K562 (cell line): Measurements from ENCODE around the gene IFT22. TPM values are rescaled to one million over a fixed set of nuclear protein-coding genes. Genes with fewer than 3 reads are reported as not detected.

Experiments used
- ATAC-seq: fragments of 200-7000 bp; cut with Tn5 transposase; 3 replicates; pipeline ENCODE4 v1.9.1; 2020; ENCODE audit warnings: moderate library complexity
- BruUV-seq: library from RNA; stranded (reverse); fragments of 400-500 nt; replicated peaks from 2 replicates; lab custom pipeline; 2021; lab: Mats Ljungman, UMichigan
- CTCF ChIA-PET: fragments of 300-600 bp; formaldehyde crosslinking; extraction: SDS; loops from one replicate; lab custom pipeline; 2021; ENCODE audit warnings: low intra/inter-chr PET ratio; lab: Yijun Ruan, JAX
- POLR2A ChIA-PET: fragments of 300-600, 350-650 bp; sonication (Branson Sonifier 250); formaldehyde crosslinking; extraction: SDS; loops from one replicate; lab custom pipeline; 2021; ENCODE audit warnings: antibody characterized with exemption, inconsistent platforms; lab: Yijun Ruan, JAX
- DNase-seq, 4 experiments: peaks; one replicate each; pipeline versions ENCODE4 v3.0.0 to v3.0.0-alpha.2; 2011 to 2018; ENCODE audit warnings: low spot score in 3 of 4, mixed read lengths in 3 of 4; ENCODE audit errors: extremely low read depth in 1 of 4
- FAIRE-seq: peaks from 2 replicates; lab custom pipeline; 2011; peaks lifted over from hg19 to GRCh38; lab: Jason Lieb, UNC
- H2AFZ ChIP-seq: 2 replicates; pipeline ENCODE4 v1.6.0; 2011; ENCODE audit warnings: low read depth, low read length, control low read depth, inconsistent platforms
- H3K27ac ChIP-seq: fragments of 200-600 bp; 3 replicates; pipeline ENCODE4 v1.8.0; 2011; ENCODE audit warnings: low read depth, mild to moderate bottlenecking, control low read depth, inconsistent platforms, low read length, moderate library complexity, mixed read lengths; ENCODE audit errors: extremely low read depth
- H3K27me3 ChIP-seq, 2 experiments: fragments of 300-600 bp in 1 of 2; 2 replicates in 1 of 2; 3 replicates in 1 of 2; pipeline versions ENCODE4 v1.6.0 to v1.8.0; 2011; ENCODE audit warnings: inconsistent platforms in 2 of 2, low read length in 2 of 2, mild to moderate bottlenecking in 1 of 2, mixed read lengths in 1 of 2, moderate library complexity in 1 of 2; ENCODE audit not compliant: control insufficient read depth in 2 of 2, insufficient read depth in 2 of 2
- H3K36me3 ChIP-seq: fragments of 300-600 bp; 3 replicates; pipeline ENCODE4 v1.8.0; 2011; ENCODE audit warnings: mild to moderate bottlenecking, low read length, inconsistent platforms; ENCODE audit not compliant: control insufficient read depth, insufficient read depth
- H3K4me1 ChIP-seq, 2 experiments: fragments of 200-600 bp in 1 of 2; replicated peaks in 1 of 2; 2 replicates in 1 of 2; 3 replicates in 1 of 2; pipeline versions ENCODE4 v1.5.1 to v1.8.0; 2011; ENCODE audit warnings: inconsistent platforms in 2 of 2, low read length in 2 of 2, mild to moderate bottlenecking in 1 of 2, mixed read lengths in 1 of 2, moderate library complexity in 1 of 2; ENCODE audit not compliant: control insufficient read depth in 2 of 2, insufficient read depth in 2 of 2
- H3K4me2 ChIP-seq: 2 replicates; pipeline ENCODE4 v1.6.1; 2011; ENCODE audit warnings: low read length, control low read depth, inconsistent platforms, mixed read lengths; ENCODE audit not compliant: insufficient read depth
- H3K4me3 ChIP-seq: fragments of 200-600 bp; sonication (generic), shearing (Covaris generic); 2 replicates; pipeline ENCODE4 v1.5.1; 2016; ENCODE audit warnings: control low read depth, inconsistent platforms
- H3K79me2 ChIP-seq: fragments of 200-600 bp; 3 replicates; pipeline ENCODE4 v1.8.0; 2011; ENCODE audit warnings: low read length, inconsistent platforms; ENCODE audit not compliant: control insufficient read depth, insufficient read depth
- H3K9ac ChIP-seq, 2 experiments: 2 replicates each; pipeline versions ENCODE4 v1.6.0 to v1.6.1; 2011; ENCODE audit warnings: low read depth in 2 of 2, low read length in 2 of 2, control low read depth in 1 of 2, inconsistent platforms in 1 of 2, mild to moderate bottlenecking in 1 of 2, mixed read lengths in 1 of 2; ENCODE audit not compliant: insufficient read depth in 1 of 2
- H3K9me1 ChIP-seq: one replicate; pipeline ENCODE4 v1.6.0; 2011; ENCODE audit warnings: inconsistent platforms, mild to moderate bottlenecking, low read length, moderate library complexity; ENCODE audit not compliant: control insufficient read depth, insufficient read depth
- H3K9me3 ChIP-seq: replicated peaks from 2 replicates; pipeline ENCODE4 v1.5.1; 2011; ENCODE audit warnings: low read depth, low read length, inconsistent platforms; ENCODE audit not compliant: control insufficient read depth, insufficient read depth
- H4K20me1 ChIP-seq: replicated peaks from 2 replicates; pipeline ENCODE4 v1.6.1; 2011; ENCODE audit warnings: low read length, inconsistent platforms, mixed read lengths; ENCODE audit not compliant: control insufficient read depth, insufficient read depth
- CLOCK ChIP-seq: fragments of 250-450 bp; sonication (Bioruptor Pico); IDR thresholded peaks from 2 replicates; pipeline ENCODE4 v1.4.0; 2020; ENCODE audit warnings: mild to moderate bottlenecking, moderate library complexity, borderline replicate concordance
- DDX20 ChIP-seq: fragments of 450-650 bp; IDR thresholded peaks from 2 replicates; pipeline ENCODE4 v1.6.1; 2016; ENCODE audit warnings: missing genetic modification characterization, low read depth, mild to moderate bottlenecking, missing compliant biosample characterization, moderate library complexity
- DIDO1 ChIP-seq: fragments of 450-650 bp; IDR thresholded peaks from 2 replicates; pipeline ENCODE4 v1.6.1; 2016; ENCODE audit warnings: low read depth, missing biosample characterization, missing genetic modification characterization
- NR4A1 ChIP-seq, 2 experiments: fragments of 250-450 bp in 1 of 2; fragments of 450-650 bp in 1 of 2; sonication (Bioruptor Pico) in 1 of 2; IDR thresholded peaks; 2 replicates each; pipeline versions ENCODE4 v1.4.0 to v1.6.1; 2016 to 2020; ENCODE audit warnings: mild to moderate bottlenecking in 2 of 2, missing compliant biosample characterization in 1 of 2, missing genetic modification characterization in 1 of 2, moderate library complexity in 1 of 2
- NRF1 ChIP-seq, 2 experiments: fragments of 450-650 bp; IDR thresholded peaks in 1 of 2; conservative IDR thresholded peaks in 1 of 2; 2 replicates each; pipeline ENCODE4 v1.6.1; 2014; ENCODE audit warnings: mild to moderate bottlenecking in 2 of 2
- RFX7 ChIP-seq: fragments of 250-450 bp; sonication (Bioruptor Pico); IDR thresholded peaks from 2 replicates; pipeline ENCODE4 v1.5.1; 2021; ENCODE audit warnings: mild to moderate bottlenecking
- SAFB2 ChIP-seq: fragments of 200-400 bp; formaldehyde crosslinking; IDR thresholded peaks from 2 replicates; pipeline ENCODE4 v1.6.1; 2018; ENCODE audit warnings: borderline replicate concordance, low read length, low read depth, moderate library complexity; ENCODE audit not compliant: severe bottlenecking
- ZBTB7A ChIP-seq: IDR thresholded peaks from 2 replicates; pipeline ENCODE4 v1.6.1; 2011; ENCODE audit warnings: low read depth, mild to moderate bottlenecking, low read length, moderate library complexity, borderline replicate concordance; ENCODE audit not compliant: control insufficient read depth
- ZHX1 ChIP-seq: fragments of 150-350 bp; conservative IDR thresholded peaks from 2 replicates; pipeline ENCODE4 v1.6.1; 2014; ENCODE audit warnings: low read length
- ZNF184 ChIP-seq: sonication (generic); formaldehyde crosslinking; IDR thresholded peaks from 2 replicates; pipeline ENCODE4 v1.5.0; 2020; ENCODE audit warnings: missing genetic modification reagents
- WGBS: fragments of 100-300 bp; shearing (Covaris generic); methylation state at CpG from one replicate; pipeline ENCODE4 v1.1.6; 2016; ENCODE audit warnings: low coverage, mixed read lengths; ENCODE audit not compliant: insufficient coverage; ENCODE audit errors: missing lambda C conversion rate; 5-methylcytosine and 5-hydroxymethylcytosine counted together
- in situ Hi-C: fragments of 300-500 bp; cut with MboI; formaldehyde crosslinking; loops from 4 replicates; pipeline ENCODE4 v1.15.0; 2018; ENCODE audit warnings: inconsistent platforms, mixed read lengths
- intact Hi-C: fragments of 100-400 bp; cut with micrococcal nuclease; formaldehyde crosslinking; loops from 2 replicates; pipeline ENCODE4 v1.14.2; 2022
- polyA plus RNA-seq, 8 experiments: library from polyadenylated mRNA; depleted of rRNA in 4 of 8; stranded (reverse) in 5 of 8; unstranded in 3 of 8; fragments of >200 nt; fragmentation: Nextera tagmentation in 2 of 8; fragmentation: Illumina TruSeq in 1 of 8; extraction: Ambion mirVana in 2 of 8; extraction: Trizol in 1 of 8; gene quantifications; 2 replicates each; pipeline versions ENCODE4 v1.2.1 to v1.2.3, GENCODE V29; 2011 to 2014; ENCODE audit warnings: inconsistent platforms in 1 of 8, missing spikeins in 1 of 8
- total RNA-seq, 7 experiments: library from RNA; depleted of rRNA in 6 of 7; stranded (reverse); fragments of >200 nt in 6 of 7; fragmentation: Illumina TruSeq in 2 of 7; extraction: Trizol in 2 of 7; gene quantifications; 2 replicates each; pipeline versions ENCODE4 v1.2.1 to v1.2.3, GENCODE V29; 2011 to 2021; ENCODE audit warnings: low replicate concordance in 1 of 7
- TF ChIP-seq, protein P1 (sequence below): sonication (generic); formaldehyde crosslinking; IDR thresholded peaks from 2 replicates; pipeline ENCODE4 v1.8.0; 2022; ENCODE audit warnings: missing genetic modification reagents, mild to moderate bottlenecking, moderate library complexity, borderline replicate concordance
- TF ChIP-seq, protein P2 (sequence below): fragments of 250-450 bp; sonication (Bioruptor Pico); IDR thresholded peaks from 2 replicates; pipeline ENCODE4 v1.4.0; 2020
- TF ChIP-seq, protein P3 (sequence below): sonication (generic); formaldehyde crosslinking; IDR thresholded peaks from 2 replicates; pipeline ENCODE4 v1.8.1; 2022; ENCODE audit warnings: missing genetic modification reagents

The IFT22 gene
- total and polyA plus RNA-seq, 9 of the 15 experiments (the other 6 are each of a cell fraction or from before 2014, with no cell fraction given): 6.3 to 18.2 (median 7.7) TPM

- H4K20me1 ChIP-seq: no peaks in the 10 kb centered on the region
- H3K9ac ChIP-seq: no peak overlapping the region
- in situ Hi-C loops (no loop called here), intact Hi-C loops (no loop called here)
- H3K9me1 ChIP-seq: no peaks in the 10 kb centered on the region
- CTCF ChIA-PET: no interaction called here
- H3K4me2 ChIP-seq: no peak overlapping the region
- BruUV-seq: no TSS peak
- FAIRE-seq: no peak
- no peak overlapping the region for H2AFZ ChIP-seq
- H3K27ac ChIP-seq: no peak overlapping the region
- peaks cover 13% of the 10 kb centered on the region for H3K36me3 ChIP-seq
- H3K27me3 ChIP-seq: peaks cover 2 to 24% of the 10 kb centered on the region in 2 experiments; a peak in 3 of 5 replicates
- no peak overlapping the region for H3K4me3 ChIP-seq
- H3K4me1 ChIP-seq: peaks cover 0 to 21% of the 10 kb centered on the region in 2 experiments; a peak in 2 of 5 replicates
- WGBS: 37% methylated on average over 9 of the region's 9 CpGs
- POLR2A ChIA-PET: interaction anchor here (0.6 kb wide), 1 partner anchor 41 kb away, joined by 3 read pairs; no protein-coding TSS in a partner anchor
- no peak for ATAC-seq
- H3K79me2 ChIP-seq: peaks cover 18% of the 10 kb centered on the region
- DNase-seq: no peak
- H3K9me3 ChIP-seq: peaks cover 19% of the 10 kb centered on the region
- TF ChIP-seq, protein P1, sequence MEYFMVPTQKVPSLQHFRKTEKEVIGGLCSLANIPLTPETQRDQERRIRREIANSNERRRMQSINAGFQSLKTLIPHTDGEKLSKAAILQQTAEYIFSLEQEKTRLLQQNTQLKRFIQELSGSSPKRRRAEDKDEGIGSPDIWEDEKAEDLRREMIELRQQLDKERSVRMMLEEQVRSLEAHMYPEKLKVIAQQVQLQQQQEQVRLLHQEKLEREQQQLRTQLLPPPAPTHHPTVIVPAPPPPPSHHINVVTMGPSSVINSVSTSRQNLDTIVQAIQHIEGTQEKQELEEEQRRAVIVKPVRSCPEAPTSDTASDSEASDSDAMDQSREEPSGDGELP (CRISPR knock-in tag): no peak
- TF ChIP-seq SAFB2: no peak
- TF ChIP-seq, protein P2, sequence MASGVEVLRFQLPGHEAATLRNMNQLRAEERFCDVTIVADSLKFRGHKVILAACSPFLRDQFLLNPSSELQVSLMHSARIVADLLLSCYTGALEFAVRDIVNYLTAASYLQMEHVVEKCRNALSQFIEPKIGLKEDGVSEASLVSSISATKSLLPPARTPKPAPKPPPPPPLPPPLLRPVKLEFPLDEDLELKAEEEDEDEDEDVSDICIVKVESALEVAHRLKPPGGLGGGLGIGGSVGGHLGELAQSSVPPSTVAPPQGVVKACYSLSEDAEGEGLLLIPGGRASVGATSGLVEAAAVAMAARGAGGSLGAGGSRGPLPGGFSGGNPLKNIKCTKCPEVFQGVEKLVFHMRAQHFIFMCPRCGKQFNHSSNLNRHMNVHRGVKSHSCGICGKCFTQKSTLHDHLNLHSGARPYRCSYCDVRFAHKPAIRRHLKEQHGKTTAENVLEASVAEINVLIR (CRISPR knock-in tag): no peak
- TF ChIP-seq, protein P3, sequence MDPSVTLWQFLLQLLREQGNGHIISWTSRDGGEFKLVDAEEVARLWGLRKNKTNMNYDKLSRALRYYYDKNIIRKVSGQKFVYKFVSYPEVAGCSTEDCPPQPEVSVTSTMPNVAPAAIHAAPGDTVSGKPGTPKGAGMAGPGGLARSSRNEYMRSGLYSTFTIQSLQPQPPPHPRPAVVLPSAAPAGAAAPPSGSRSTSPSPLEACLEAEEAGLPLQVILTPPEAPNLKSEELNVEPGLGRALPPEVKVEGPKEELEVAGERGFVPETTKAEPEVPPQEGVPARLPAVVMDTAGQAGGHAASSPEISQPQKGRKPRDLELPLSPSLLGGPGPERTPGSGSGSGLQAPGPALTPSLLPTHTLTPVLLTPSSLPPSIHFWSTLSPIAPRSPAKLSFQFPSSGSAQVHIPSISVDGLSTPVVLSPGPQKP (CRISPR knock-in tag): no peak
- no peak for TF ChIP-seq ZNF184 (CRISPR knock-in tag)
- no peak for TF ChIP-seq NRF1 (conservative IDR thresholded peaks at IDR 0.05 in 1 of 2, IDR thresholded peaks at IDR 0.05 in 1 of 2)
- no peak for TF ChIP-seq RFX7 (CRISPR knock-in tag)
- no peak for TF ChIP-seq DIDO1
- TF ChIP-seq CLOCK (CRISPR knock-in tag): no peak
- TF ChIP-seq NR4A1 (CRISPR knock-in tag; IDR thresholded peaks at IDR 0.05): no peak
- TF ChIP-seq NR4A1 (tag; IDR thresholded peaks at IDR 0.05): no peak
- TF ChIP-seq ZBTB7A: no peak
- TF ChIP-seq DDX20 (tag): no peak
- TF ChIP-seq ZHX1: no peak
Measured at GRCh38 chr7:101306307-101306706, 15.3 kb downstream of the IFT22 start.
